Measurements from ENCODE around the gene PPP1R1C.

Gene PPP1R1C

DNA sequence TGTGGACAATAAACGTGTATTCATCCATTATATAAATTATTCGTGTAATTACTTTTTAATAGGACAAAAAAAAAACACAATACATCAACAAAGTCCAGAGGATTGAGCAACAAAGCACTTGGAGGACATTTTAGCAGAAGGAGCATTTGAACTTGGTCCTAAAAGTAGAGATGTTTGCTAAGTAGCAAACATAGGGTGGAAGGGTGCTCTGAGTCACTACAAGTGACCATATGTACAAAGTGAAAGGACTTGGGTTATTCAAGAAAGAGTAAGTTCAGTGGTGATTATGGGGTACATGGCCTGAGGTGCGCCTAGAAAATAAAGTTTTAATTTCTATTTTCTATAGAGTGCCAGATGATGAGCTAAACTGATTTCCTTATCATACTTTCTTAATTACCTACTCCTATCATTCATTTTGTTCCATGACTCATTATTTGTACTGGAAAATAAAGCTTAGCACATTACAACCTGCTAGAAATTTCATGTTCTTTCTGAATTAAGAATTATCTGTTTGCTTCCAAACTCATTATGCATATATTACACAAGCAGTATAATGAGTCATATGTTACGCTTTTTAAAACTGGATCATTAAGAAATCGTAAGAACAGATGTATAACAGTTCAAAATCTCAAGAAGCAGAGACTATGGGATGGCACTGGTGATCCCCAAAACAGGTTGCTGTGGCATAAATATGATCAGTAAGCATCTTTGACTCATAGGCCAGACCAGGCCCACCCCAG lies 13.1 kb upstream of the PPP1R1C start:
- no peak overlapping the region for H3K4me3 ChIP-seq (ENCODE audit: insufficient read length, low read depth)
- no peaks in the 10 kb centered on the region for H3K36me3 ChIP-seq (ENCODE audit: insufficient read depth, insufficient read length, low read length)
- H3K27me3 ChIP-seq (ENCODE audit: insufficient read depth, insufficient read length) = no peaks in the 10 kb centered on the region
- no peak for TF ChIP-seq YY1 (IDR thresholded peaks at IDR 0.05; ENCODE audit: insufficient read depth, insufficient read length)
- no peak for DNase-seq (ENCODE audit: low read depth, low spot score)
- H3K9me3 ChIP-seq (ENCODE audit: insufficient read depth, low read length) = no peaks in the 10 kb centered on the region
- no peak overlapping the region for H3K9ac ChIP-seq (ENCODE audit: insufficient read length, low read depth)
- H3K4me1 ChIP-seq (ENCODE audit: insufficient read depth, insufficient read length) = no peaks in the 10 kb centered on the region

DNA sequence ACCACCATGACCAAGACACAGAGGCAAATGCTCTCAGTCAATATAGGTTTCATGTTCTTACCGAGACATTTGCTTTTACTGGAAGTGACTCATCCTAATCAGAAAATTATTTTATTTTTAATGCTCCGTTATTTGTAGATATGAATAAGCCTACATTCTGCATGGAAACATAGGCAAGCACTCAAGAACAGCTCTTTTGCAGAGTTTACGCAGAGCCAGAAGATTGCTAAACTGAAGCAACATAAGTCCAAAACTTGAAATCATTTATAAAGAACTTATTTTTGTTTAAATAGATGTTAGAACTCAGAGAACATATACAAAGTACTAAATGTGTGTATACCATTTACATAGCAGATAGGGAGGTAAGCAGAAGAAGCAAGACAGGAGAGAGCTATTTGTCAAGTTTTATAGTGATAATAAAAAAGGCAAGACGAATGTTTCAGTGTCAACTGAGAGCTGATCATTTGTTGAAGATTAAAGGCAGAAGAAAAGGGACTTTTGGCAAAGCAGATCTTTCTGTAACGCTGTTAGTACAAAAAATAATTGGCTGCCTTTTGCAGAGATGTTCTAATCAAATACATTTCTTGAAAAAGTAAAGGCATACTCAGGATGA lies 12.4 kb upstream of the PPP1R1C start:
- no peaks in the 10 kb centered on the region for H3K36me3 ChIP-seq (ENCODE audit: insufficient read depth, insufficient read length, low read length)
- H3K9me3 ChIP-seq (ENCODE audit: insufficient read depth, low read length) = no peaks in the 10 kb centered on the region
- no peaks in the 10 kb centered on the region for H3K4me1 ChIP-seq (ENCODE audit: insufficient read depth, insufficient read length)
- H3K4me3 ChIP-seq (ENCODE audit: insufficient read length, low read depth) = no peak overlapping the region
- TF ChIP-seq SUZ12 (IDR thresholded peaks at IDR 0.05; ENCODE audit: extremely low read depth, insufficient read depth, insufficient read length) (no peak), ZNF274 (IDR thresholded peaks at IDR 0.05; ENCODE audit: low read depth, low read length) (no peak), YY1 (IDR thresholded peaks at IDR 0.05; ENCODE audit: insufficient read depth, insufficient read length) (no peak)
- no peak overlapping the region for H3K9ac ChIP-seq (ENCODE audit: insufficient read length, low read depth)
- DNase-seq (ENCODE audit: low read depth, low spot score) = no peak
- H3K27me3 ChIP-seq (ENCODE audit: insufficient read depth, insufficient read length) = no peaks in the 10 kb centered on the region

DNA sequence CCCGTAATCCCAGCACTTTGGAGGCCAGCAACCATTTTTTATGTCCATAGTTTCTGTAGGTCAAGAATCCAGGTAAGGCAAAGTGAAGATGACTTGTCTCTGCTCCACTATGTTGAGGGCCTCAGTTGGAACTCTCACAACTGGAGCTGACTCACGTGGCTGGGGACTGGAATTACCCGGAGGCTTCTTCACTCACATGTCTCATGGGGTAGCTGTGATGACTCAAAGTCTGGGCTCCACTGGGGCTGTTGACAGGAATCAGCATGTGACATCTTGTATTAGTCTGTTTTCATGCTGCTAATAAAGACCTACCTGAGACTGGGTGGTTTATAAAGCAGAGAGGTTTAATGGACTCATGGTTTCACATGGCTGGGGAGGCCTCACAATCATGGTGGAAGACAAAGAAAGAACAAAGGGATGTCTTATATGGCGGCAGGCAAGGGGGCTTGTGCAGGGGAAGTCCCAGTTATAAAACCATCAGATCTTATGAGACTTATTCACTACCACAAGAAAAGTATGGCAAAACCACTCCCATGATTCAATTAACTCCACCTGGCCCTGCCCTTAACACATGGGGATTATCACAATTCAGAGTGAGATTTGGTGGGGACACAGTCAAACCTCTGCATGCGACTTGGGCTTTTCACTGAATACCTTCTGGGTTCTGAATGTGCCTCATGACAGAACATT lies 7.8 kb upstream of the PPP1R1C start:
- DNase-seq (ENCODE audit: low read depth, low spot score) = no peak
- H3K4me3 ChIP-seq (ENCODE audit: insufficient read length, low read depth) = no peak overlapping the region
- H3K4me1 ChIP-seq (ENCODE audit: insufficient read depth, insufficient read length) = no peaks in the 10 kb centered on the region
- no peaks in the 10 kb centered on the region for H3K27me3 ChIP-seq (ENCODE audit: insufficient read depth, insufficient read length)
- H3K9me3 ChIP-seq (ENCODE audit: insufficient read depth, low read length) = no peaks in the 10 kb centered on the region
- no peaks in the 10 kb centered on the region for H3K36me3 ChIP-seq (ENCODE audit: insufficient read depth, insufficient read length, low read length)
- H3K9ac ChIP-seq (ENCODE audit: insufficient read length, low read depth) = no peak overlapping the region
- no peak for TF ChIP-seq ZNF274 (IDR thresholded peaks at IDR 0.05; ENCODE audit: low read depth, low read length)
- no peak for TF ChIP-seq YY1 (IDR thresholded peaks at IDR 0.05; ENCODE audit: insufficient read depth, insufficient read length)

DNA sequence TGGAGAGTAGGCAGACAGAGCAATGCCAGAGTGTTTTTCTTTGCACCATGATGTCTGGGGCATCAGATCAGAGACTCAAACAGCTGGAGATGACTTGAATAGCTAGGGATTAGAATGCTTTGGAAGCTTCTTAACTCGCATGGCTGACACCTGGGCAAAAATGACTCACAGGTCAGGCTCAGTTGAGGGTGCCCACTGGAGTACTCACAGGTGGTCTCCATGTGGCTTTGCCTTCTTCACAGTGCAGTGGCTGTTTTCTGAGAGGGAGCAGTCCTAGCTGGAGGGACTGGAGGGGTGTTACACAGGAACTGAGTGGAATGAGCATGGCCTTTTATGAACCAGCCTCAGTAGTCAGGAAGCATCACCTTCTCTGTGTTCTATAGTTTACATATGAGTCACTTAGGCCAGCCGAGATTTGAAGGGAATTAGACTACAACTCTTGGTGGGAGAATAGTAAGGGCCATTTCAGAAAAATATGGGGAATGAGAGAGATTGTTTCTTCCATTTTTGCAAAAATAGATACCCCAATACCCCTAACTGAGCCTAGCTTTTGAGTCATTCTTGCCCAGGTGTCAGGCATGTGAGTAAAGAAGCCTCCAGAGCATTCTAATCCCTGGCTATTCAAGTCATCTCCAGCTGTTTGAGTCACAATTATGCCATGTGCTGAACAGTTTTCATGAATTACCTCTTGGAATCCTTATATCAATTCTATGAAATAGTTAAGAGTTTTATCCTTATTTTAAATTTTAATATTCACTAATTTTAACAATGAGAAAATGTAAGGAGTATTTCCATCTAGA lies 7.1 kb upstream of the PPP1R1C start:
- Histone ChIP-seq H3K27me3 (ENCODE audit: insufficient read depth, insufficient read length) (no peaks in the 10 kb centered on the region), H3K4me1 (ENCODE audit: insufficient read depth, insufficient read length) (no peaks in the 10 kb centered on the region), H3K9me3 (ENCODE audit: insufficient read depth, low read length) (no peaks in the 10 kb centered on the region), H3K9ac (ENCODE audit: insufficient read length, low read depth) (no peak overlapping the region), H3K4me3 (ENCODE audit: insufficient read length, low read depth) (no peak overlapping the region), H3K36me3 (ENCODE audit: insufficient read depth, insufficient read length, low read length) (no peaks in the 10 kb centered on the region)
- TF ChIP-seq ZNF274 (IDR thresholded peaks at IDR 0.05; ENCODE audit: low read depth, low read length) (no peak), YY1 (IDR thresholded peaks at IDR 0.05; ENCODE audit: insufficient read depth, insufficient read length) (no peak), SUZ12 (IDR thresholded peaks at IDR 0.05; ENCODE audit: extremely low read depth, insufficient read depth, insufficient read length) (no peak)
- DNase-seq (ENCODE audit: low read depth, low spot score) = no peak

DNA sequence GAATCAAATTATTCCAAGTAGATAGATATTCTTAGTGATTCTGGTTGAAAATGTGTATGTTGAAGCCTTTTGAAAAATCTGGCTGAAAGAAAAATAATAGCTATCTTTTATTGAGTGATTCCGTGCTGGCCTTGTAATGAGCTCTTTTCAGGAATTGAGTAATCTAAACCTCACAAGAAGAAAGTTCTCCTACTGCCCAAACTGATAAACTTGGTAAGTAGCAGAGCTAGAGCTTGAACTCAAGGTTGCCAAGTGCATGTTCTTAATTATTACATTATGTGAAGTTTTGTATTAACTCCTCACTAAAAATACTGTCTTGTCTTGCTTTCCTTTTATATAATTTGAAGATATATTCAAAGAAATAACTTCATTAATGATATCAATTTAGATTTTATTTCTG lies 1.6 kb upstream of the PPP1R1C start:
- DNase-seq (ENCODE audit: low read depth, low spot score) = no peak
- Histone ChIP-seq H3K27me3 (ENCODE audit: insufficient read depth, insufficient read length) (no peaks in the 10 kb centered on the region), H3K9ac (ENCODE audit: insufficient read length, low read depth) (no peak overlapping the region), H3K4me3 (ENCODE audit: insufficient read length, low read depth) (no peak overlapping the region), H3K9me3 (ENCODE audit: insufficient read depth, low read length) (no peaks in the 10 kb centered on the region), H3K36me3 (ENCODE audit: insufficient read depth, insufficient read length, low read length) (no peaks in the 10 kb centered on the region), H3K4me1 (ENCODE audit: insufficient read depth, insufficient read length) (no peaks in the 10 kb centered on the region)
- no peak for TF ChIP-seq ZNF274 (IDR thresholded peaks at IDR 0.05; ENCODE audit: low read depth, low read length)
- no peak for TF ChIP-seq YY1 (IDR thresholded peaks at IDR 0.05; ENCODE audit: insufficient read depth, insufficient read length)
- no peak for TF ChIP-seq SUZ12 (IDR thresholded peaks at IDR 0.05; ENCODE audit: extremely low read depth, insufficient read depth, insufficient read length)

DNA sequence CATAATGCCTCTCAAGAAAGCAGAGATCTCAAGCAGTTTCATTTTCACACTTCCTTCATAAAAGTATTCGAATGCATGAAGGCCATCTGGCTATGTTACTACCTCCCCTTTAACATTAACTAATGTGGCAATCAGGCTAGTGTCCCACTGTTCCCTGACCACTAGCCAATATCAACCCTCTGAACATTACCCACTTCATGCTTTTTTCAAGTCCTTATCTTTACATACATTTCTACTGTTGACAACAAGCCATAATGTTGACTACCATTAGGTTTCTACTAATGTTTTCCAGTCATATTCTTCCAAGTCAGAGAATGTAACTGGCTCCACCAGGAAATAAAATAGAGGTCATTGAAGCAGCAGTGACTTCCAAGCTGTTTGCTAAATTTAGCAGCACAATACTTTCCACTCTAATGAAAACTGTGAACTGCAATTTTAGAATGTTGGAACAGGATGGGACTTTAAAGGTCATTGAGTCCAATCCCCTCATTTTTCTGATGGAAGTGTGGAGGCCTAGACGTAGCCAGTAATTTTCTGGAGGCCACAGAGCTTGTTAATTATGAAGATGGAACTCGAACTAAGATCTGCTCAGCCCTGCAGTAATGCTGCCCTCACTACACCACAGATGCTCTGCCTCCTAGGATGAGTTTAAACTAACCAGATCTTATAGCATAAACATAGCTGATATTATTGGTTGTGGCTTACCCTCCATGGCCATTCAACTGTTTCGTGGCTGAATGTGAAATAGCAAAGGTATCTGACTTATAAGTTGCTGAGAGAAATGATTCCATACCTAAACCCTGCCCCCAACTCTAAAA lies 630 bp upstream of the PPP1R1C start:
- Histone ChIP-seq H3K4me1 (ENCODE audit: insufficient read depth, insufficient read length) (no peaks in the 10 kb centered on the region), H3K4me3 (ENCODE audit: insufficient read length, low read depth) (no peak overlapping the region), H3K27me3 (ENCODE audit: insufficient read depth, insufficient read length) (no peaks in the 10 kb centered on the region), H3K9me3 (ENCODE audit: insufficient read depth, low read length) (no peaks in the 10 kb centered on the region), H3K9ac (ENCODE audit: insufficient read length, low read depth) (no peak overlapping the region), H3K36me3 (ENCODE audit: insufficient read depth, insufficient read length, low read length) (no peaks in the 10 kb centered on the region)
- TF ChIP-seq SUZ12 (IDR thresholded peaks at IDR 0.05; ENCODE audit: extremely low read depth, insufficient read depth, insufficient read length) = no peak
- TF ChIP-seq YY1 (IDR thresholded peaks at IDR 0.05; ENCODE audit: insufficient read depth, insufficient read length) = no peak
- no peak for TF ChIP-seq ZNF274 (IDR thresholded peaks at IDR 0.05; ENCODE audit: low read depth, low read length)
- no peak for DNase-seq (ENCODE audit: low read depth, low spot score)
